Activated T-helper 1 cell treated with Interleukin-2 at 50 U/mL for 16 hours (primary cell): ENCODE results near the gene EIPR1.

ENCODE experiments used
- DNase-seq: peaks from one replicate; pipeline ENCODE4 v3.0.0-alpha.2; 2020; ENCODE audit warnings: low read depth

The EIPR1 gene

DNA sequence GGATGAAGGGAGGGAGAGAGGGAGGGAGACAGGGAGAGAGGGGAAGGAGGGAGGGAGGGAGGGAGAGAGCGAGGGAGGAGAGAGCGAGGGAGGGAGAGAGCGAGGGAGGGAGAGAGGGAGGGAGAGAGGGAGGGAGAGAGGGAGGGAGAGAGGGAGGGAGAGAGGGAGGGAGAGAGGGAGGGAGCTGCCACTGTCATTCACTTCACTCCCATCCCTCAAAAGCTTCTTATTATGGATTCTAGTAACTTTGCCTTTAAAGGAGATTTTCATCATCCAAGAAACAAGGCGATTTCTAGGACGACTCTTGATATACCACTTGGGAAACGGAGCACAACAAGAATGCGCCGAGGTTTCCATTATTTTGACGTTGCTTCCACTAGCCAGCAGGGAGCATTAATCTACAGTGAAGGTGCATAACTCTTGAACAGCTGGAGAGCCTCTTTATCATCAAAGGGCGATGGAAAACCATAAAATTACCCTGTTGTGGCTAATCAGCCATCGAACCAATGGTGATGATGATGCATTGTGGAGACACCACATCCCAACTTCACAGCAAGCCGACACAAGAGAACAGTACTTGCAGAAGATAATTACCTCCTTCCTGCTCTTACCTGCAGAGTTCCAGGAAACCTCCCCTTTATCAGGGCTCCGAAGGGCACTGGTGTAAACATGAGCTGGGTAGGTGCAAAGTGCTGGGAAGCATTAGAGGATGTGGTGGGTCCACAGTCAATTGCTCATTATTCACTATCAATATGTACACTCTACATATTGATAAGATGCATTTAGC is 130.5 kb downstream of the EIPR1 start:
- DNase-seq: no peak

DNA sequence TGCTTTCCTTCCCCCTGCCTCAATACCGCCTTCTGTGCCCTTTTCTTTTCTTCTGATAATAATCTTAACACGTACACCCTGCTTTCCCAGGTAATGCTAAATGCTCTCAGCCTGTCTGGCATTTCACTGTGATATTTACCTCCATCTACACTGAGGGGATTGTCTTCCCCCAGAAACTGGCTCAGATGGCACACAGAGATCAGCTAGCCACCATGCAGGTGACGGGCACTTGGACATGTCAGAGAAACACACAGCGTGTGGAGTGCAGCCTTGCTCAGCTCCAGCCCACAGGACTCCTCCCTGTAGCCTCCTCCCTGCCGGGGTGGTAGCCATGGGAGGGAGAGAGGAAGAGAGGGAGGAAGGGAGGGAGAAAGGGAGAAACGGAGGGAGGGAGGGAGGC is 131.2 kb downstream of the EIPR1 start:
- DNase-seq: no peak

DNA sequence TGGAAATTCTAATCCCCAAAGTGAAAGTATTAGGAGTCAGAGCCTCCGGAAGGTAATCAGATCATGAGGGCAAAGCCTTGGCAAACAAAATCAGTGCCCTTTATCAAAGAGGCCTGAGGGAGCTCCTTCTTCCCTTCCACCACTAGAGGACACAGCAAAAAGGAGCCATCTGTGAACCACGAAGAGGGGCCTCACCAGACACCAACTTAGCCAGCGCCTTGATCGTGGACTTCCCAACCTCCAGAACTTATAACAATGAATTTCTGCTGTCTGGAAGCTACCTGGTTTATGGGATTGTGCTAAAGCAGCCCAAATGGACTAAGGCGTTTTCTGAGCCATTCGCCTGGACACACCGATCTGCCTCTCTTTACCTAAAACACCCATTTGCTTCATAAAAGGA is 133.1 kb downstream of the EIPR1 start:
- DNase-seq: no peak

DNA sequence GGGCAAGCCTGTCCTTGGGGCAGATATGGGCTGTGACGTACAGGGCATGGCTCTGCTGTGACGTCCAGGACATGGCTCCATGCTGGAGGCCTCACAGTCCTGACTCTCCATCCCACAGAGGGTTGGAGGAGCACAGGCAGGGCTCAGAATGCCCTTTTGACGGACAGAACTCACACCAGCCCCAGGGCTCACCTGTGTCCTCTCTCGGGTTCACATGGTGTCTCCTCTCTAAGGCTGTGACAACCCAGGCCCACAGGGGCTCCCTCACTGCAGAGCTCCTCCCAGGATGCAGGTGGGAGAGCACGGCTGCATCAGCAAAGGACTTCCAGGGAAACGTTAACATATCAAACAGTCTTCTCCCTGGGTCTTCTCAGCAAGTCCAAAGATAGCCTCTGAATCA is 133.8 kb downstream of the EIPR1 start:
- no peak for DNase-seq

DNA sequence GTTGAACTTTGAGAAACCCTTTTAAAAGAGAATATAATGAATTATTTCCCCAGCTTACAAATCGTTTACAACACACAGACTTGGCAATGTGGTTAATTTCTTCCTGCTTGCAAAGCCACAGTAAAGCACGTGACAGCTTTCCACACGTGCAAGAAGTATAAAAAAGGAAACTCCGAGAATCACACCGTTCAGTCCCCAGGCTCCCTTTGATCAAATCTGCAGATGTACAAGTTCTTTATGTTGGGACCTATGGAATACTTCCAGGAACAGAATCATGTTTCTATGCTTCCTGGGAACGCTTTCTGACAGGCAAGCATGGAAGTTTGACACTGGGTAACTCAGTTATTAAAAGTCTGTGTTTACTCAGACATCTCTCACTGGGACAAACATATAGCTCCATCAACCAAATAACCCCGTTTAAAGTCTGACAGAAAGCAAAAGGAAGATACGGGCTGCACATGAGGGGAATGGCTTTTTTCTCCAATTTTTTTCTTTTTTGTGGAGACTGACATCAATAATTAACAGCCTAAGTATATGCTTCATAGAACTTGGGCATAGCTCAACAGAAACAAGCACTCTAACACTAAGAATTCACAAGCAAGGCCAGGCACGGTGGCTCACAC is 134.8 kb downstream of the EIPR1 start:
- DNase-seq: peak; percentile 15

DNA sequence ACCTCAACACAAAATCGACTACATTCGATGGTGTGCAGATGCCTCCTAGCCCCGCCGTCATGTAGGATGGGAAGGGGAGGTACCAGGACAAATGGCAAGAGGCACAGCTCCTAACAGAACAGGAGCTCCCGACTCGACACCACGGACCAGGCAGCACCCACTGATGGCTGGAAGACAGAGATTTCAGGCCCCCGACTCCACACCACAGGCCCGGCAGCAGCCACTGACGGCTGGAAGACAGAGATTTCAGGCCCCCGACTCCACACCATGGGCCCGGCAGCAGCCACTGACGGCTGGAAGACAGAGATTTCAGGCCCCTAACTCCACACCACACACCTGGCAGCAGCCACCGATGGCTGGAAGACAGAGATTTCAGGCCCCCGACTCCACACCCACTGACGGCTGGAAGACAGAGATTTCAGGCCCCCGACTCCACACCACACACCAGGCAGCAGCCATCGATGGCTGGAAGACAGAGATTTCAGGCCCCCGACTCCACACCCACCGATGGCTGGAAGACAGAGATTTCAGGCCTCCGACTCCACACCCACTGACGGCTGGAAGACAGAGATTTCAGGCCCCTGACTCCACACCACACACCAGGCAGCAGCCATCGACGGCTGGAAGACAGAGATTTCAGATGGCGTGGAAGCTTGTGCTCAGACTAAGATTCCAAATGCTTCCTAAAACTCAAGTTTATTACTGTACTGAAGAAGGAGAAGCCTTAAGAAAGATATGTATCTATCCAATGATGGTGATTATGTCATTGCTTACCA is 135.5 kb downstream of the EIPR1 start:
- no peak for DNase-seq

DNA sequence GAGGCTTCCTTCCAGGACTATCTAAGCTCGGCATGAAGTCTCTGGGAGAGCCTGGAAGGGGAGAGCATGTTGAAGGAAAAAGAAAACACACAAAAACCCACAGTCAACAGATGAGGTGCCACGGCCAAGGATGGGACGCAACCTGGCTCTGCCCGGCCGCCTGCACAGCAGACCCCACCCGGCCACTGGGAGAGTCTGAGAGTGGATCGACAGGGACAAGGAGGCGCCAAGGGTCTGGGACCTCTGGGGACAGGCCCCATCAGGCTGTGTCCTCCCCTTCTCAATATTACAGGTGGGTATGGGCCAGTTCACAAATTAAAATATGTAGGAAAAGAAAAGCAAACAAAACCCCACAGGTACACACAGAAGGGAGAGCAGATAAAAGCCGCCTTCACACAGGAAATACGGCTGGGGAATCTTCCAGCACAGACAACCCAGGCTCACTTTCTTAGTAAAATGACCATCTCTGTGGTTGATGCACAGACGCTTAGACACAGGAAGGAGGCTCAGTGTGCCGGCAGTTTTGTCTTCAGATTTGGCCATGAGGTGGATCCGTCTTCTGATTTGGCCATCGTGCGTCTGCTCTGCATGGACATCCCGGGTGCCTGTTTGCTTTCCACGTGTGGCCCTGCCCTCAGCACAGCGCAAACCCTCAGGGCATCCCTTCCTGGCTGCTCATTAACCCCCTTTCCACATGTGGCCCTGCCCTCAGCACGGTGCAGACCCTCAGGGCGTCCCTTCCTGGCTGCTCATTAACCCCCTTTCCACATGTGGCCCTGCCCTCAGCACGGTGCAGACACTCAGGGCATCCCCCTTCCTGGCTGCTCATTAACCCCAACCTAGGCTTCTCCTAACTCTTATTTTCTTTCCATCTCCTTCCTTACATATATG is 138.4 kb downstream of the EIPR1 start:
- no peak for DNase-seq

DNA sequence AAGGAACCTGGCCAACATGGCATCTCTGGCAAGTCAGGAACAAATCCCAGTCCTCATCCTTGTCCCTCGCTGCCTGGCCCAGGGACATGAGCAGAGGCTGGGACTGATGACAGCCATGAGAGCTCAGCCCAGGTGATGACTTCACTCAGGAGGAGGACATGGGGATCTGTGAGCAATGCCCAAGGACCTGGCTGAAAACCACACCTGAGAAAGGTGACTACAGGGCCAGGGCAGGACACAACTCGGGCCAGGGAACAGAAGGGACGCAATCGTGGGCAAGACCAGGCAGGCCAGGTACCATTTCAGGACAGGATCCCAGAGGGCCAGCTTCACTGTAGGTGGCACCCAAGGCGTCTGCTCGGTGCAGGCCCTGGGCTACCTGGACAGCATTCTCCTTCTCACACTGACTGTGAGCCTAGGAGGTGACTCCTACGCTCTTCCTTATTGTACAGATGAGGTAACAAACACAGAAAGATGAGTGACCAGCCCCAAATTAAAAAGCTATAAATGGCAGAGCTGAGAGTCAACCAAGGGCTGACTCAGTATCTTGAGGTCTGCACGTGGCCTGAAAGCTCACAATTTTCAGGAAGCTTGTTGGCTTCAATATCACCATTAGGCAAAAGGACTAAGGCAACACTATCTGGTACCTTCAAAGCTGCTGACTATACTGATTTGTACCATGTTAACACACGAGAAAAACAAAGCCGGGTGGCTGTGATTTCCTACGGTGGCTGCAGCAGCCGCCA is 141.1 kb downstream of the EIPR1 start:
- DNase-seq: no peak

DNA sequence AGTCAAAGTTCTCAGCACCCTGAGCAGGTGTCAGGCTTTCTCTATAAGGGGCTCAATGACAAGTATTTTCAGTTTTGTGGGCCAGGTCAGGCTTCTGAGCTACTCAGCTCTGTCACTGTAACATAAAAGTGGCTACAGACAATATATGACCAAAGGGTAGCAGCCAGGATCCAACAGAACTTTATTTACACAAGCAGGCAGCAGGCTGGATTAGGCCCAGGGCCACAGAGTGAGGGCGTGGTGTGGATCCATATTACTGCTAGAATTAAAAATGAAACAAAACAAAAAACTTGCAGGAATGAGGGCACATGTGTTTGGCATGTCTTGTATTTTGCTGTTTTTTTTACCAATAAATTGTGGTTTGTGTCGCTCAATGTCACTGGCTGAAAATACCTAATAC is 143.7 kb downstream of the EIPR1 start:
- no peak for DNase-seq

DNA sequence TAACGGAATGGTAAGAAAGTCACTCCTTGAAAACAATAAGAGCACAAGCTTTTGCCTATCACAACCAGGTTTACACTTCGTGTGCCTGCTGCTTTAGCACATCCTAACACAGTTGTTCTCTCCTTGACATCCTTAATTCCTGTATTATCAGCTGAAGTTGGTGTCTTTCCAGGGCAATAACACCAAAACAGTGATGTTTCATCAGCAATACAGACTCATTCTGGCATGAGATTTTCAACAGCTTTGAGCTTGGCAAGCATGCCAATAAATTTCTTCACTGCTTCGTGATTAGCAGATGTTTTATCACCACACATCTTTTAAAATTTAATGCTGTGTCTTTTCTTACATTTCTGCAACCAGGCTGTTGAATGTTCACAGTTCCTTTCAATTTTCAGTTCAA is 148.4 kb downstream of the EIPR1 start:
- no peak for DNase-seq

DNA sequence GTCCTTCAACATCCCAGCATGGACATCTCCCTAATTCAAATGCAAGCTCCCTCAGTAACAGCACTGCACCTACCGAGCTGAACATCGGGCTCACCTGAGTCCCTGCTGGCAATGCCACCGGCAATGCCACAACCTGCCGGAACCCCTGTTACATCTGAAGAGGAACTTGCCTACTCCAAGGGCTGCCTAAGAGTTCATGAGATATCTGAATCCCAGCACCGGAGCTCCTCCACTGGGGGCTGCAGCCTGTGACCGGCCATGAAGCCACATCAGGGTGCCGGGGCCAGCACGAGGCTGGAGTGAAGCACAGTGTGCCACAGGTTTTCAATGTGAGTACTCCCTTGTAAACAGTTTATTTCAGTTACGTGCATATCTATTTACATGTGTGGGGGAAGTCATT is 152.9 kb downstream of the EIPR1 start:
- no peak for DNase-seq

DNA sequence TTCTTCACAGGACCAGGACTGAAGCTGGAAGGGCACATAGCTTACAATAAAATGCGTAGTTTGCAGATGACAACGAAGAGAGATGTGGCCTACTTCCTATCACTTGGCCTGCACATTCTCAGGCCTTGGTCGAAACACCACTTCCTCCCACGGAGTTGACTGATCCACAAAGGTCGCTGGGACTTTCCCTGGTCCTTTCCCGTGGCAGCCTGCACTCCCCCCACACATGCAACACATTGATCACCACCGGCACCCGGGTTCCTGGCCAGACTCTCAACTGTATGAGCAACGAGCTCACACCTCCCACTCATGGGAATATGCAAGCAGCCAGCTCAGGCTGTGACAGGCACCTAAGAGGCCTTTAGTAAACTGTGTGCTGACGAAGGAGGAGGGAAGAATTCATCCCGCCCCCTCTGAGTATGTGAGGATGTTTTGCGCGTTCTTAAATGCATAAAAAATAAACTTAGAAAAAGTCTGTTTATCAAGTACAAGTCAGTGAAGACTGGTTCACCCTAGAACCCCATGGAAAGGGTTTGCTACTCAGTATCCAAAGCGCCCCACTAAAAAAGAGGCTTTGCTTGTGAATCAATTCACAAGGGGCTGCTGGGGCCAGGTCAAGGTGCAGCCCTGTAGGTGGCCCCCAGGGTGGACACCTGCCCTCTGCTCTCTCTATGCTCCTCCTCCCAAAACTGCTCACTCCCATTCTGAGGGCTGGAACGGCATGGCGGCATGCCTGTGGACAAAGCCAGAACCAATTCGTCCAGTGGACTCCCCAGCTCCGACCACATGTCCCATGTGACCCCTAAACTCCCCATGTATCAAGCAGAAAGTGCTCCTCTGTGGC is 154.3 kb downstream of the EIPR1 start:
- peak; percentile 33 for DNase-seq

DNA sequence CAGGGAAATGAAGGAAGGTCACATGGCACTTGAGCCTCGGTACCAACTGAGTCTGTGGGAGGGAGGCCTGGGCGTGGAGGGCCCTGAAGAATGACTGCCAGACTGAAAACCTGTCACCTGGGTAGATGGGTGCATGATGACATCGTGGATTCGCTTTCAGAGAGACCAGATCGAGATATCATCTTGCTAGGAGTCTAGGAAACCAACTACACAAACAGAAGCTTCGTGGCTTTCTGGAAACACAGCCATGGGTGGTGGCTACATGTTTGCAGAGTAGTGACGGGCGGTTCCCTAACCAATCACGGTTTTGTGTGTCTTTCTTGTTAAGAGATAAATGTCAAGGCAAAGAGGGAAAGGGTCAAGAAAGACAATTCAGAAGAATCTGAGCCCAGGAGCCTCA is 155.0 kb downstream of the EIPR1 start:
- DNase-seq: no peak

DNA sequence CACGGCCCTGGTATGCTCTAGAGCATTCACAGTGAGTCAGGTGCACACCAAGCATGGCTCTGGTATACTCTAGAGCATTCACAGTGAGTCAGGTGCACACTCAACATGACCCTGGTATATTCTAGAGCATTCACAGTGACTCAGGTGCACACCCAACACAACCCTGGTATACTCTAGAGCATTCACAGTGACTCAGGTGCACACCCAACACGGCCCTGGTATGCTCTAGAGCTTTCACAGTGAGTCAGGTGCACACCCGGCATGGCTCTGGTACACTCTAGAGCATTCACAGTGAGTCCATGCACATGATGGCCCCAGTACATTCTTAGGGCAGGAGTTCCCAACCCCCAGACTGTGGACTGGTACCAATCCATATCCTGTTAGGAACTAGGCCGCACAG is 158.1 kb downstream of the EIPR1 start:
- no peak for DNase-seq

DNA sequence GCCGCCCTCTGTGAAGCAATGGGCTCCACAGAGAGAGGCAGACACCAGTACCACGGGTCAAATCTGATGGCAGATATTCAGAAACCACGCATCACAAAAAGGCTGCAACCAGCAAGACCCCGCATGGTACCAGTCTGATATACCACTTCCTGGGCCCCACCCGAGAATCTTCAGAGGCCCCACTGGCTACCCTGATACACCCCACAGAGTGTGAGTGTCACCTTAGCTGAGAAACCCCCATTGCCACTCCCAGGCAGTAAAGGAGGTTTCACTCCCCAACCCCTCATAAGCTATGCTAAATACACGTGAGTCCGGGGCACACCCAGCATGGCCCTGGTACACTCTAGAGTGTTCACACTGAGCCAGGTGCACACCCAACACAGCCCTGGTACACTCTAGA is 160.0 kb downstream of the EIPR1 start:
- DNase-seq: no peak

DNA sequence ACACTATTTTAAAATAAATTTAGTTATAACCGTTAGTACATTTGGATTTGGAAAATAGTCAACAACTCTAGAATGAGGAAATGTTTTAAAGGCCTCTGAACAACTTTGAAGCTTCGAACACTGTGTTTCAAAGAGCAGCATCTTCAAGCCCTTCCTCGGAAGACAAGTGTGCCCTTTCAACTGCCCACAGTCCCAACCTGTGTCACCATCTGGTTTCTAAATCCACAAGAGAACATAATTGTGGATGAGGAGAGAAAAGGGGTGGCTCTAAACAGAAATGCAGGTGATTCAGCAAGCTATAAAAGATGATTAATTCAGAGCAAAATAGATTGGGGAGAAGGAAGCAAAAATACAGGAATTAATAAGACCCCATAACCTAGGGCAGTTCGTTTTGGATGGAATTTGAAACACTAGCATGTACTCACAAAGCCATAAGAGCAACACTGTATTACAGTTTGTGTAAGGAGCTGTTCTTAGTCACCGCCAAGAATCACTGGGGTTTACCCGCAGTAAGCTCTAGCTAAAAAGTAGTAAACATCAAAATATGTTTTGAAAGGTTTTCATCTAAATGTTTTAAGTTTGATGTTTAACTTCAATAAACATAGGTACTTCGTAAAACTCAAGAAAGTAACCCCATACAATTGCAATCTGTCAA is 160.7 kb downstream of the EIPR1 start:
- DNase-seq: no peak

DNA sequence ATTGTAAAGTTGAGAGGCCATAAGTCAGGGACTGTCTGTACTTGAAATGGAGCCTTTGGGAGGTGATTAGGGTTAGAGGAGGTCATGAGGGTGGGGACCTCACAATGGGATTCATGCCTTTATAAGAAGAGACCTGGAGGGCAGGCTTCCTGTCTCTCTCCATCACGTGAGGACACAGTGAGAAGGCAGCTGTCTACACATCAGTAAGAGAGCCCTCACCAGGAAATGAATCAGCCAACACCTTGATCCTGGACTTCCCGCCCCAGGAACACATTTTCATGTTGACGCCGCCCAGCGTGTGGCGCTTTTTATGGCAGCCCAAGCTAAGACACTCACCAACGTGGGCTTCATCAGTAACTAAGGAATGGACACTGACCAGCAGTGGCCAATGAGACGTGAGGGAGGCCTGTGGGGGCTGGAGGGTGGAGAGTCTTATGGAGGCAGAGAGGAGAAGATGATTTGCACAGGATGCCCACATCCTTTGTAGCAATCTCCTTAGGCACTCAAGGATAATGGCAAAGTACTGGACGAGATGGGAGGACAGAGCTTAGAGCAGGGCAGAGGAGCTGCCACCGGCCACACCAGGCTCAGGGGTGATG is 162.7 kb downstream of the EIPR1 start:
- no peak for DNase-seq

DNA sequence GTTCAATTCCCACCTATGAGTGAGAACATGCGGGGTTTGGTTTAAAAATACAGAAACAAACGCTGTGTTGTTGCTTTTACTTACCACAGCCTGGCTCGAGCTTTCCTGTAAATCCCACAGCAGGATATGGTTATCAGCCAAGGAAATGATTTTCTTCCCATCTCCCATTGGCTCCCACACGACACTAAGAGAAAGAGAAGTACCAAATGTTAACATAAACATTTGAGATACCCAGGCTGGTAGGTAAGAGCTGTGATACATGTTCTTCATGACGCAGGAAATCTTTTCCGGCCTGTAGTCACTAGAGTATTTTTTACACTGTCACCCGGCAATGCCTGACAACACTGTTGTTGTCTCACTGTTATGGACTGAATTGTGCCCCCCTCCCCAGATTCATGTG is 163.6 kb downstream of the EIPR1 start:
- DNase-seq: no peak

DNA sequence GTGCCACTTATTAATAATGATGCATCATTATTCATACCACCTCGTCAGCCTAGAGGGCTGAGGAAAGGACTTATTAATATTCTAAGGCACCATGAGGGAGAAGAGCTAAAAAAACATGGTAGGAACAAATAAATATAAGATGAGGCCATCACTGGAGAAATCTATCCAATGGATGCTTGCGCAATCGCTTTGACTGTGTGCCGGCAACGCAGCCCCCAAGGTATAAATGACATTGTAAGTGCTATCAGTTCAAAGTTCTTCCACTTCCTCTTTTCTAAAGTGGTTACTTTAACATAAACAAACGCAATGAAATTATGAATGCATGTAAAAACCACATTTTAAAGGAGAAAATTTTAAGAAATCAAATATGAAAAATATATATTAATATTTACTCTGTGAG is 164.6 kb downstream of the EIPR1 start:
- DNase-seq: no peak

DNA sequence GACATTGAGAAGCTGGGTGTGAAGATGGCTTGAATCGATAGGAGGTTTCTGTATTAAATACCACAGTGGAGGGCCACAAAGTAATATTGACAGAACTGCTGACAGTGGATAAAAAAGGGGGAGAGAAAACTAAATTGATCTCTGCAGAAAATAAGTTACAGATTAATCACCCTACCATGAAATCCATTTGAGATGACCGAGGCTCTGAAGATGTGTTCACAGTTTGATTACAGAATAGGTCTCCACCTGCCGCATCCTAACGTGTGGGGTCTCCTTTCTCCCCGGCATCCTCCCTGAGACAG is 165.6 kb downstream of the EIPR1 start:
- no peak for DNase-seq
